Activated B cell treated with CpG ODN at 0.5 μM for 24 hours (primary cell): ENCODE measurements around the gene FLNA. TPM values are rescaled to one million over a fixed set of nuclear protein-coding genes. Genes with fewer than 3 reads are reported as not detected.
"Not testable (repeated sequence)": the region's sequence is repeated elsewhere in the genome, so short reads cannot be mapped to it uniquely, and the experiment has no call there.

Experiments used
- ATAC-seq: fragments of 200-7000 bp; cut with Tn5 transposase; one replicate; pipeline ENCODE4 v1.10.0; 2021; ENCODE audit warnings: low read depth, mild to moderate bottlenecking, moderate library complexity
- CTCF ChIA-PET: fragments of 350-600 bp; sonication (Branson Sonifier 250); formaldehyde crosslinking; loops from one replicate; lab custom pipeline; 2021; ENCODE audit warnings: antibody characterized with exemption; lab: Charles Lee
- POLR2A ChIA-PET: fragments of 350-600 bp; sonication (Branson Sonifier 250); formaldehyde crosslinking; loops from one replicate; lab custom pipeline; 2021; ENCODE audit warnings: antibody characterized with exemption; lab: Charles Lee
- DNase-seq: peaks from one replicate; pipeline ENCODE4 v3.0.0; 2022
- H3K27ac Mint-ChIP-seq: one replicate; pipeline ENCODE4 v1.8.0; 2020; ENCODE audit warnings: mixed read lengths
- H3K27me3 Mint-ChIP-seq: one replicate; pipeline ENCODE4 v1.8.0; 2021; ENCODE audit warnings: mixed read lengths
- H3K36me3 Mint-ChIP-seq: one replicate; pipeline ENCODE4 v1.8.0; 2021; ENCODE audit warnings: low read depth, mixed read lengths
- H3K4me1 Mint-ChIP-seq: one replicate; pipeline ENCODE4 v1.8.0; 2021; ENCODE audit warnings: mixed read lengths
- H3K4me3 Mint-ChIP-seq: one replicate; pipeline ENCODE4 v1.8.0; 2020; ENCODE audit warnings: mild to moderate bottlenecking, mixed read lengths
- H3K9me3 Mint-ChIP-seq: one replicate; pipeline ENCODE4 v1.8.0; 2020; ENCODE audit warnings: mixed read lengths
- CTCF ChIP-seq: fragments of 200-600 bp; IDR thresholded peaks from one replicate; pipeline ENCODE4 v1.8.0; 2022; ENCODE audit warnings: antibody characterized with exemption, mild to moderate bottlenecking
- intact Hi-C: fragments of 100-400 bp; cut with micrococcal nuclease; formaldehyde crosslinking; loops from one replicate; pipeline ENCODE4 v1.15.1; 2024
- total RNA-seq: library from RNA; stranded (reverse); gene quantifications from 2 replicates; pipeline ENCODE4 v1.2.3, GENCODE V29; 2022

Gene FLNA
- total RNA-seq, 1 donor from 2014 or later = 679 TPM

- ATAC-seq (no peak), DNase-seq (no peak)
- Mint-ChIP-seq H3K27ac (peak overlapping the region; percentile 59), H3K9me3 (no peaks in the 10 kb centered on the region), H3K4me1 (peaks cover 43% of the 10 kb centered on the region), H3K4me3 (no peak overlapping the region), H3K27me3 (no peaks in the 10 kb centered on the region), H3K36me3 (peaks cover 33% of the 10 kb centered on the region)
- intact Hi-C loops = no loop called here
- ChIA-PET CTCF (interaction anchor here (1.5 kb wide), 1 partner anchor 26 kb away, joined by 4 read pairs; no protein-coding TSS in a partner anchor), POLR2A (interaction anchor here (0.7 to 6.3 kb wide), 4 partner anchors 15 to 179 kb away, joined by 3 to 56 read pairs (median 8); partner anchors contain the start of gene SLC10A3)
- no peak for TF ChIP-seq CTCF
Observed at GRCh38 chrX:154348114-154348531, 26.3 kb downstream of the FLNA start.

GRCh38 chrX:154343620-154344019 is 30.8 kb downstream of the FLNA start:
- H3K36me3 Mint-ChIP-seq, H3K27me3 Mint-ChIP-seq, intact Hi-C loops, H3K27ac Mint-ChIP-seq, H3K9me3 Mint-ChIP-seq, DNase-seq, CTCF ChIA-PET, H3K4me3 Mint-ChIP-seq, POLR2A ChIA-PET: not testable (repeated sequence)
- peak; percentile 19 for ATAC-seq
- H3K4me1 Mint-ChIP-seq = peaks cover 11% of the 10 kb centered on the region

GRCh38 chrX:154343063-154343462 is 31.4 kb downstream of the FLNA start:
- ATAC-seq = peak; percentile 15
- CTCF ChIA-PET, H3K27ac Mint-ChIP-seq, H3K4me3 Mint-ChIP-seq, DNase-seq, intact Hi-C loops, H3K27me3 Mint-ChIP-seq, POLR2A ChIA-PET, H3K36me3 Mint-ChIP-seq, H3K9me3 Mint-ChIP-seq, H3K4me1 Mint-ChIP-seq: not testable (repeated sequence)

GRCh38 chrX:154341399-154342298 is 32.8 kb downstream of the FLNA start:
- intact Hi-C loops = not testable (repeated sequence)

GRCh38 chrX:154334496-154334895 is 39.9 kb downstream of the FLNA start:
- ChIA-PET CTCF (no interaction called here), POLR2A (interaction anchor here (1.1 to 1.5 kb wide), 3 partner anchors 7 to 63 kb away, joined by 3 to 4 read pairs (median 4); no protein-coding TSS in a partner anchor)
- Mint-ChIP-seq H3K4me1 (peaks cover 30% of the 10 kb centered on the region), H3K4me3 (peak overlapping the region; percentile 19), H3K27me3 (no peaks in the 10 kb centered on the region), H3K27ac (peak overlapping the region; percentile 93), H3K9me3 (no peaks in the 10 kb centered on the region), H3K36me3 (no peaks in the 10 kb centered on the region)
- no peak for DNase-seq
- TF ChIP-seq CTCF = no peak
- intact Hi-C loops = no loop called here
- no peak for ATAC-seq

More at GRCh38 chrX:154341399-154342298, 32.8 kb downstream of the FLNA start:
- peak; percentile 29 for DNase-seq
- POLR2A ChIA-PET, H3K4me1 Mint-ChIP-seq, H3K27me3 Mint-ChIP-seq, H3K36me3 Mint-ChIP-seq, H3K9me3 Mint-ChIP-seq, CTCF ChIA-PET, H3K4me3 Mint-ChIP-seq, H3K27ac Mint-ChIP-seq: not testable (repeated sequence)
- peak; percentile 72 for ATAC-seq

GRCh38 chrX:154333837-154334271 is 40.6 kb downstream of the FLNA start:
- TF ChIP-seq CTCF = no peak
- peak; percentile 79 for ATAC-seq
- no peak for DNase-seq
- Mint-ChIP-seq H3K9me3 (no peaks in the 10 kb centered on the region), H3K36me3 (no peaks in the 10 kb centered on the region), H3K4me1 (peaks cover 30% of the 10 kb centered on the region), H3K4me3 (peak overlapping the region; percentile 62), H3K27me3 (no peaks in the 10 kb centered on the region), H3K27ac (peak overlapping the region; percentile 93)
- CTCF ChIA-PET = no interaction called here
- intact Hi-C loops = no loop called here
- POLR2A ChIA-PET = interaction anchor here (1.5 kb wide), 2 partner anchors 37 to 64 kb away, joined by 3 to 4 read pairs; no protein-coding TSS in a partner anchor
